Measurements from ENCODE around the gene DYSF. TPM values are rescaled to one million over a fixed set of nuclear protein-coding genes. Genes with fewer than 3 reads are reported as not detected.

The DYSF gene
- total RNA-seq, 1 donor, result 0.81 TPM

DNA sequence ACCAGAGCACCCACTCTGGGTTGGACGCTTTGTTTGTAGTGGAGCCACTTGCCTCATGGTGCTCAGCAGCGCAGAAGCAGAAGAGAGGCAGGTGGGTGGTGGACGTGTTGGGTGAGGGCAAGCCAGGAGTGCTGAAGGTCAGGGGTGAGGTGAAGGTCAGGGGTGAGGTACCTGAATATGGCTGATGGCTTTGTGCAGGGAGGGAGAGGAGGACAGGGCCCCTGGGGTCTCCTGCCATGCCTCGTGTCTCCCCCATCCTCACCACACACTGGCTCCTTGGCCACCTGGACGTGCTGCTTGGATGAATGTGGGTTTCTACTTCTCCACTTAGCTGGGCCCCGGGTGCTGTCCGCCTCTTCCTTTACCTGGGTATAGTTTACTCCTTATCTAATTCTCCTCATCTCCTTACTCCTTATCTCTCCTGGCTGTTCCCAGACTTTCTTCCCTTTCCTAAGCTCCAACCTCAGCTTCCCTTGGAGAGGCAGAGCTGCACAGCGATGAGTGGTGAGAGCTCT is 68.1 kb downstream of the DYSF start:
- no peak for DNase-seq (ENCODE audit: low read depth in 2 of 3, low spot score in 2 of 3)

DNA sequence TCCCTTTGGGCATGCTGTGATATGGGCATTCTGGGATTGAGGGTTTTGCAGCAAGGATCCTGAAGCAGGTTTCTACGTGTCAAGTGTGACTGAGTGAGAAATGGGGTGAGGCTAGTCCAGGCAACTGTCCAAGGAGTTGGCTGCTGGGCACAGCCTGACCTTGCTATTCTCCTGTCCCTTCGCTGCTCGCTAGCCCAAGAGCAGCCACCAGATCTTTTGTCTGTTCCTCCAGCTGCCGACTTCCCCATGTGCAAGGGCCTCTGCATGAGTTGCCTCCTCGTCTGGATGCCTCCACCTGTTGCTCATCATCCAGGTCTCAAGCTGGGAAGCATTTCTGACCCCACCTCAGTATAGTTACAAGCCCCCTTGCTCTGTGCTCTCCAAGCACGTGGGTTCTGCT is 71.1 kb downstream of the DYSF start:
- DNase-seq (ENCODE audit: low read depth in 2 of 3, low spot score in 2 of 3), result no peak

DNA sequence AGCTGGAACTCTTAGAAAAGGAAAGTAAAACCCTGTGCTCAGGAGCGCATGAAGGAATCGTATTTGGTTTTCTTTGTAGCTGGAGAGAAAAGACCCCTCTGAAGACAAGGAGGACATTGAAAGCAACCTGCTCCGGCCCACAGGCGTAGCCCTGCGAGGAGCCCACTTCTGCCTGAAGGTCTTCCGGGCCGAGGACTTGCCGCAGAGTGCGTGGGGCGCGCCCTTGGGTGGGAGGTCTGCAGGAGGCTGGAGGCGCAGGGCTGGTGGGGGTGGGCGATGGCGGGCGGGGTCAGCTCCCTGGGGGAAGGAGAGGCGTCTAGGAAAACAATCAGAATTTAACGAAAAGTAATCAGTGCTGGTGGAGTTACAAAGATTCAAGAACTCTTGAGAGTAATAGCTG is 72.8 kb downstream of the DYSF start:
- no peak for DNase-seq (ENCODE audit: low read depth in 2 of 3, low spot score in 2 of 3)

DNA sequence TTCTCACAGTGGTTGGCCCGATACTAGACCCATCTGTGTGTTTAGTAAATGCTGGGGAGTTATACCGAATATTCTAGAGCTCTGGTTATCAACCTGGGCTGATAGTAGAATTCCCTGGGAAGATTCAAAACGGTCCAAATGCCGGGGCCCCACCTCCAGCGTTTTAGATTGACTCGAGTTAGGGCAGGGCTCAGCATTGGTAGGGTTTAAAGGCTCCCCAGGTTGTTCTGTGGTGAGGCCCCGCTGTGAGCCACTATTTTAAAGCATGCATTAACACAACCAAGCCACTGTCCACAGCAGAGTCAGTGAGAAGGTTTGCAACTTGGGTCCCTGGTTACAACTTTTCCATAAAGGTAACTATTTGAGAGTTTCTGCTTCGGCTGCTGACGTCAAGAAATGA is 73.6 kb downstream of the DYSF start:
- no peak for DNase-seq (ENCODE audit: low read depth in 2 of 3, low spot score in 2 of 3)

DNA sequence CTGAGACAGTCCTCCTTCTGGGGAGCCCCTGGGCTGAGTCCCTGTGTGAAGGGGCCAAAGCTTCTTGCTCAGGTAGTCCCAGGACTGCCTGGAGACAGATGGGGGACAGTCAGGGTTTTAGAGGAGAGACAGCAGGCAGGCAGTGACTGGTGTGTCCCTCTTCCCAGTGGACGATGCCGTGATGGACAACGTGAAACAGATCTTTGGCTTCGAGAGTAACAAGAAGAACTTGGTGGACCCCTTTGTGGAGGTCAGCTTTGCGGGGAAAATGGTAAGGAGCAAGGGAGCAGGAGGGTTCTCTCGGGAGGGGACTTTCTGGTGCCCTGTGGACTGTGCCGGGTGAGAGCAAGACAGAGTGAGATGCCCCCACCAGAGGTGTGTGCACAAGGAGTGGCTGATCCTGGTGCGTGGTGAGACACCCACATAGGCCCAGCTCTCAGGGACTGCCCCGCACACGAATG is 74.8 kb downstream of the DYSF start:
- DNase-seq (ENCODE audit: low read depth in 2 of 3, low spot score in 2 of 3), result no peak

DNA sequence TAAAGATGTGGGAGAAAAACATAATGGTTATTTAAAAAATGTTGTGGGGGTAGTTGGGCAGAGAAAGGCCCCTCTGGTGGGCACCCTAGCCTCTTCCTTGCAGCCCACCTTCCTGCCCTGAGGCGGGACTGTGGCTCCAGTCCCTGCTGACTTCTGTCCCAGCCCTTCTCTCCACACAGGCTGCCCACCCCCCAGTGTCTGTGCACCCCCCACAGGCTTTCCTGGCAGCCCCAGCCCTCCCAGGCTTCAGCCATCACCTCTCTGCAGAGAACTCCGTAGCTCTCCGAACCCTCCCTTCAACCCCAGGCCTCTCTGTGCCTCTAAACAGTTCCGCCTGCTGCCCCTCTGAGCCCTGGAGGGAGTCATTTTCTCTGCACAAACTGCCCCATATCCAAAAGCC is 75.4 kb downstream of the DYSF start:
- no peak for DNase-seq (ENCODE audit: low read depth in 2 of 3, low spot score in 2 of 3)

DNA sequence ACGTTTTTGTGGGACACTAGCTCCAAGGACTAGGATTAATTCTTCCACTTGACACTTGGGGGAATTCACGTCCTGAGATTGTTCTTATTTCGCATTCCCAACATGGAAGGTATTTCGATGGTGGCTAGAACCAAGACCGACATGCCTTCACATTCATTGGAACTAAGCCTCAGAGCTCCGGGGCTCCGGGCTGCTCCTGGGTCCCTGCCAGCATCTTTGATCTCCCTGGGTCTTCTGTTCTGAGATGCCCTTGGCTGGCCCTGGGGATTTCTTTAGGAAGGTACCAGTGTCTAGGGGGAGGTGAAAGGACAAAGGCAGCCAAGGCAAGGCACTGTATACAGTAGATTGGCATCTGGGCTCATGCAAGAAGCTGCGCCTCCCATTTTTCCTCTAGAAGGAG is 76.8 kb downstream of the DYSF start:
- no peak for DNase-seq (ENCODE audit: low read depth in 2 of 3, low spot score in 2 of 3)

DNA sequence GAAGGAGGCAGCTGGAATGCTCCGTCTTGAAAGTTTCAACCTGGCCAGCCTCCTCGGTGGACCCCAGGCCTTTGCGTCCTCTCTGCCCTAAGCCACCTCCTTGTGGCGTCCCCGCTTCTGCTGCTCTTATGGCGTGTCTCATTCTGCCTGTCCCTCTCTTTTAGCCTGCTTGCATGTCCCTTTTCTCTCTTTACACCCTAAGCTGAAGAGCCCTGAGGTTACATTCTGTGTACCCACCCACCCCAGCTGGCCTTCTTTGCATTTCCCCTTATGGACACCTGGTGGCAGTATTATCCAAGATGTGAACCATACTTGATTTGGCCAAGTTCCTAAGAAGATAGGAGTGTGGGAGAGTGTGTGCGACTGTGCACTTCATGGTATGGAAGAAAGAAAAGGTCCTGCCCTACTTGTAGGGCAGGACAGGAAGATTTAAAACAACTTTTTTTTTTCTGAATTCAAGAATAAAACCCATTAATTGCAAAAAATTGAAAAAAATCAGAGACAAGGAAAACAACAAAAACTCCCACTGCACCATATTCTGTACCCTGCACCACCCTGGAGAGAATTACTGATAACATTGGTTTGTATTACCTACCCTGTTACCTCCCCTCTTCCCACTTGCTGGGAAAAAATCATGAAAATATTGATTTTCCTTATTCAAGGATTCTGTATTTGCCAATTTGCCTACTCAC is 77.4 kb downstream of the DYSF start:
- DNase-seq (ENCODE audit: low read depth in 2 of 3, low spot score in 2 of 3), result peak in 2 of 3 donors; percentile 24 to 61

DNA sequence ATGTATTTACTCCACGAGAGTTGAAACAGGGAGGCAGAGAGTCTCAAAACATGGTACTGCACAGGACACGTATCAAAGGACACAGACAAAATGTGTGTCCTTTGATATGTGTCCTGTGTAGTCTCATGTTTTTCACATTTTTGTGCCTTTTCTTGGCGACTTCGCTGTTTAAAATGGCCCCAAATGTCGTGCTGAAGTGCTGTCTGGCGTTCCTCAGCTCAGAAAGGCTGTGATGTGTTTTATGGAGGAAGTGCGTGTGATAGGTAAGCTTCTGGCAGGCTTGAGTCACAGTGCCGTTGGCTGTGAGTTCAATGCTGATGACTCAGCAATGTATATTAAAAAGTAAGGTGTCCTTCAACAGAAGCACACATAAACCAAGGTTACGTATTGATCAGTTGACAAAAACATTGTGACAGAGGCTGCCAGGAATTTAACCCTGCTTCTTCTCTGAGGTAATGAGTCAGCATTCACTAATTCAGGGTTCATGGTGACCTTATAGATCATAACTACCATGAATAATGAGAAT is 78.2 kb downstream of the DYSF start:
- DNase-seq (ENCODE audit: low read depth in 2 of 3, low spot score in 2 of 3), result peak in 2 of 3 donors; percentile 23 to 41

DNA sequence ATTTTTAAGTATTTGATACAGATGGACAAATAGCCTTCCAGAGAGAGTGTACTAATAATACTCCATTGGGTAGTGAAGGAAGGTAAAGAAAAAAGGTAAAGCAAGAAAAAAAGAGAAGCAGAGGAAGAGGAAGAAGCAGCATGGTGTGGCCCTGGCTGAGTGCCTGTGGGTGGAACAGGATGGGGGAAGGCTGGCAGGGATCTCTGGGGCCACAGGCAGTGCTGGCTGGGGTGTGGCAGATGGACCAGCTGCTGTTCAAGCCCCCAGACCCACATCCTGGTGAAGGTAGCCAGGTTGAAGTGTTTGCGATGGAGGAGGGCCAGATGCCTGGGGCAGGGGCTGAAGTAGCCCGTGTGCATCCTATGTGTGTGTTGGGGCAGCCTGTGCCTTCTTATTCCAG is 79.0 kb downstream of the DYSF start:
- DNase-seq (ENCODE audit: low read depth in 2 of 3, low spot score in 2 of 3), result no peak

DNA sequence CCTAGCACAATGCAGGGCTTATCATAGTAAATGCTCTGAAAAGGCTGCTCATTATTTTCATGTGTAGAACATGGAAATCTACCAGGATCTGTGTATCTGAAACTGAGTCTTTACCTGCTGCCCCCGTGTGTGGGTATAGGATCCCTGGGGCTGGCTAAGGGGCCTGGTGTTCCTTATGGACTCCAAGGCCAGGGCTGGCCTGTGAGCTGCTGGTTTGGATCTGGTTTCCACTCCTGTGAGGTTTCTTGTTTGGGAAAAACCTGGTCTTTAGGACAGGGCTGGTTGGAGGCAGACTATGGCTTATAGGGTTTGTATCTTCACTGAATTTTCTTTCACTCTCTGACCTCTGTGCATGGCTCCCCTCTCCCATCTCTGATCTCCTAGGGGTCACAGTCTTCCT is 80.8 kb downstream of the DYSF start:
- no peak for DNase-seq (ENCODE audit: low read depth in 2 of 3, low spot score in 2 of 3)

DNA sequence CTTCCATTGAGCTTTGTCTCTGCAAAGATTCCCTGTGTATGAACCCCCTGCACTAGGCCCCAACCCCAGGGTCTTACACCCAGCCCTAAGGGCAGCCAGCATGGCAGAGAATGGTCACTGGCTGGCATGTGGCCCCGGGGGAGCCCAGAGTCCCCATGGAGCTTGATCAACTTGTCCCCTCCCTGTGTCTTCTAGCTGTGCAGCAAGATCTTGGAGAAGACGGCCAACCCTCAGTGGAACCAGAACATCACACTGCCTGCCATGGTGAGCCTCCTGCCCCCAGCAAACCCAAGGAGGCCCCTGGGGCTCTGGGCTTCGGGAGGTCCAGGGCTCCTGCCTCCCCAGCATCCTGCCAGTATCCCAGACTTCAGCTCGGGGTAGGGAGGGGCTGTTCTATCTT is 81.5 kb downstream of the DYSF start:
- no peak for DNase-seq (ENCODE audit: low read depth in 2 of 3, low spot score in 2 of 3)

DNA sequence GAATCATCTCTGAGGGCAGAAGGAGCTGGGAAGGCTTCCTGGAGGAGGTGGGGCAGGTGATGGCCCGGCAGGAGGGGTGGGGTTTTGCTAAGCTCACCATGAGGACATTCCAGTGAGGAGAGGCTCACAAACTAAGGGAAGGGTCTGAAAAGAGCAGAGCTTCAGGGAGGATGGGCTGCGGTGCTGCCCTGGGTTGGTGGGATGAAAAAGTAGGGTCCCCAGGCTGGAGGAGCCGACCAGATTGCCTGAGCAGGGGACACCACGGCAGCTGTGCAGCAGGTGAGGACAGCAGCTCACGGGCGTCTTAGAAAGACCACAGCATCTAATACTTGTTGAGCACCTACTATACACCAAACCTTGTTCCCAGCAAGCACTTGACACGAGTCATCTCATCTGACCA is 82.2 kb downstream of the DYSF start:
- DNase-seq (ENCODE audit: low read depth in 2 of 3, low spot score in 2 of 3), result no peak

DNA sequence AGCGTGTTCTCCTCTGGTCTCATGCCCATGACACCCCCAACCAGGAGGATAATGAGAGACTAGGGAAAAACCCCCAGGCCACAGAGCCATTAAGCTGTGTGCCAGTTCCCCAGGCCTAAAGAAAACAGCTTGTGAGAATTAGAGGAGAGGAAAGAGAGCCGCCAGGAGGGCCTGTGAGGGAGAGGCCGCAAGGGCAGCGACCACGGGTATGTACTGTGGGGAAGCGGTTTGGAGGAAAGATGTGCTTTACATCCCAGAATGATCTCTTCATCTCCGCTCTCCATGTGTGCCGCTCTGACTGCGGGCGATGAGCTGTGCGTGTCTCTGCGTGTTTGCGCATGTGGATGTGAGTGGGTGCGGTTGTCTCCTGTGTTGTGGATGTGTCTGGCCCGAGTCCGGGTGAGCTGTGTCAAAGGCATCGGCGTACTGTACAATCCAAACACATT is 82.9 kb downstream of the DYSF start:
- no peak for DNase-seq (ENCODE audit: low read depth in 2 of 3, low spot score in 2 of 3)

DNA sequence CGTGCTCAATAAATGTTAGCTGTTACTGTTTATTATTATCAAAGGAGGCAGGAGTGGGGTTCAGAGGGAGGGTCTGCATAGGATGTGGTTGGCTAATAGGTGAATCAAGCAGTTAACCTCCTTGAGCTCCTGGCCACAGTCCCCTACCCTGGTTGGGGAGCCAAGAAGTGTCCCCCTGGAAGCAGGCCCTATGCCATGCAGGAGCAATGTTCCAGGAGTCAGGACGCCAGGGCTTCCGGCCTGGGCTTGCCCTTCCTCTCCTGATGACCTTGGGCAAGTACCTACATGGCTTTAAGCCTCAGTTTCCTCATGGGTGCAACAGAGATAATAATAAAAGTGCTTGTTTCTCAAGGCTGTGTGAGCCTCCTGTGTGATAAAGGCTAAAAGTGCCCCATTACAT is 84.9 kb downstream of the DYSF start:
- no peak for DNase-seq (ENCODE audit: low read depth in 2 of 3, low spot score in 2 of 3)

DNA sequence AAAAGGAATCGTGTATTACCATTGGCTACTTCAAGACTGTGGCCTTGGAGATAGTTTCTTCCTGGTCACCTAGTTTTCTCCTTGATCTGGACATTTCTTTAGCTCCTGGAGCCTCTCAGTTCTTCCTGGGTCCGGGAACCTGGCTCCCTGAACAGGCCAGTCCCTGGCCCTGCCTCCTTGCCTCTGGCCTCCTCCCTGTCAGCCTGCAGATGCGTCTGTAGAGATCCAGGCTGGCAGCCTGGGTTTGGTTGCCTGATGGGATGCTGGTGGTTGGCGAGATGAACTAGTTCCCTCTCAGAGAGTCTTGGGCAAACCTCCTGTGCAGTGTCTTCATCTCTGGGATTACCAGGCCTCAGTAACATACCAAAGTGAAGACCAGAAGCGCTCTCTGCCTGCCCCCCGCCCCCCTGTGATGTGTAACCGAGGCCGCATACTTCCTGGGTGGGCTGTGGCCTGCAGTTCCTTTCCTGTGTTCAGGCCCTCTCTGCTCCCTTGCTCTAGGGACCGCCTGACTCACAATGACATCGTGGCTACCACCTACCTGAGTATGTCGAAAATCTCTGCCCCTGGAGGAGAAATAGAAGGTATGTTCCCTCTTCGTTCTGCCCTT is 85.4 kb downstream of the DYSF start:
- DNase-seq (ENCODE audit: low read depth in 2 of 3, low spot score in 2 of 3), result no peak

DNA sequence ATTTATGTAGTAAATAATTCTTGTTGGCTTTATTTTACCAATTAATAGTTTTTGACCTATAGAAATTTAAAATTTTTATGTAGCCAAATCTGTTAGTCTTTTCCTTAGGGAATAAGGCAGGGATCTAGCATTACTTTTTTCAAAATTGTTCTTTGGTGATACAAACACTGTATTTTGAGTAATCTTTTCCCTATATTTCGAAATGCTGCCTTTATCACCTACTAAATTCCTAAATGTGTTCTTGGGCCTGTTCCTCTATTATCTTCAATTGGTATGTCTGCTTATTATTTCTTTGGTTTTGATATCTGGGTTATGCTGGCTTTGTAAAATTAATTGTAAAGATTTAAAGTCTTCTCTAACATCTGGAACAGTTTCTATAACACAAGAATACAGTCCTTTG is 87.5 kb downstream of the DYSF start:
- DNase-seq (ENCODE audit: low read depth in 2 of 3, low spot score in 2 of 3), result no peak

DNA sequence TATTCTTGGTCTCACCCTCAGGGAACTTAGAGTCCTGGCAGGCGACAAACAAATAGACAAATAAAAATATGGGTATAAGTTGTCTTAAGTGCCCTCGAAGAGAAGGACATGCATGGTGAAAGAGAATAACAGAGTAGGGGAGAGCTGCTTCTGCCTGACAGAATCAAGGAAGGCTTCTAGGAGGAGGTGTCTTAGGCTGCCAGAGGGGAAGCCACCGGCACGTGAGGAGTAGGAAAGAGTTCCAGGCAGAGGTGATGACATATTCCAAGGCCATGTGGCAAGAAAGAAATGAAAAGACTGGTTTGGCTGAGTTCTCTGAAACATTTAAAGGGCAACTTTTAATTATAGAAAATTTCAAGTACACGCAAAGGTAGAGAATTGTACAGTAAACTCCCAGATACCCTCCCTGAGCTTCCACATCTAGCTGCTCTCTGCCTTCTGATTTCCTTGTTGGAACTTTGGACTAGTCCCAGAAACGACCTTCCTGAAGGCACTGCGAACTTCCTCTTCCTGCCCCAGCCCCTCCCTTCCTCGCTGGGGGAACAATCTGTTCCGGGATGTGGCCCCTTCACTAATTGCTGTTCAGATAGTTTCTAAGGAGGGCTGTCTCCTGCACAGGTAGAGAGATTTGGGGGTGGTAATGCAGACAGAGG is 91.7 kb downstream of the DYSF start:
- no peak for DNase-seq (ENCODE audit: low read depth in 2 of 3, low spot score in 2 of 3)

DNA sequence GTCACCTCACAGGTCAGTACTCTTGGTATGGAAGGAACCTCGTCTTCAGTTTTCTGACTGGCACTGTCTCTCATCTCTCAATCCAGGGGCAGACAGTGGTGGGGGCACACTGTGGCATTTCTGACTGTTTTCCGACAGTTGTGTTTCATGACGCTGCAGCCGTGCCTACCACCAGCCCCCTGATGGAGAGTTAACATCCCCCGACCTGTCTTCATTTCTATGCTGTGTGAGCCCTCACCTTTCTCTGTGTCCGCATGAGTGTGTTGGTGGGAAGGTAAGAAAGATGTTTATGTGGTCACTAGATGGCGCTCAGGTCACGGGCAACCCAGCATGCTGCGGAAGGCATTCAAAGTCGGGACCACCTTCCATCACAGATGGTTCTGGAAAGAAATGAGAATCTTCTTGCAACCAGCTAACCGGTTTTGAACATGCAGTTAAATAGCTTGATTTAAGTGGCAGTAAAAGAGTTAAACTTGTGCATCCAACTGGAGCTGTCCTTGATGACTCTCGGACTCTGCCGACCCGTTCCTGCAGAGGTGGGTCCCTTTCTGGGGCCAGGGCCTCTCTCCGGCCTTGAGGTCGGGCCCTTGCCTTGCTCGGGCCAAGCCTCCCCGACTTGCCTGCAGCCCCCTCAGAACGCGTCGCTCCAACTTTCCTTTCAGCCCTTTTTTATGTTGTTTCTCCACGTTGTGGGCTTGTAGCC is 92.4 kb downstream of the DYSF start:
- DNase-seq (ENCODE audit: low read depth in 2 of 3, low spot score in 2 of 3), result peak; percentile 18 to 79 (median 68)

DNA sequence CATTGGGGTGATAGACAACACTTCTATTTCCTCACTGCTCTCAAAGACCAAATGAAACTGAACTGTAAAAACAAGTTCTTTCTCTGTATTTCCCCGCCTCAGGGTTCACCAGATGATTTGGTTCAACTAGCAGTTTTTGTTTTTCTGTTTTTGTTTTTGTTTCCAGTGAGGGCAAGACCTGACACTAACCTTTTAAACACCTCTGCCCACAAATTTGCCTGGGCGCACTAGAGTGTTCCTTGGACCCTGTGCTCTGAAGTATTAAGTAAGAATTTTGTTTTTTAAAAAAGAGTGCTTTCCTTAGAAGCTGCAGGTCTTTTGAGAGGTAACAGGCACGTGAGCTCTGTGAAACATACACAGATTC is 92.9 kb downstream of the DYSF start:
- DNase-seq (ENCODE audit: low read depth in 2 of 3, low spot score in 2 of 3), result no peak

DNA sequence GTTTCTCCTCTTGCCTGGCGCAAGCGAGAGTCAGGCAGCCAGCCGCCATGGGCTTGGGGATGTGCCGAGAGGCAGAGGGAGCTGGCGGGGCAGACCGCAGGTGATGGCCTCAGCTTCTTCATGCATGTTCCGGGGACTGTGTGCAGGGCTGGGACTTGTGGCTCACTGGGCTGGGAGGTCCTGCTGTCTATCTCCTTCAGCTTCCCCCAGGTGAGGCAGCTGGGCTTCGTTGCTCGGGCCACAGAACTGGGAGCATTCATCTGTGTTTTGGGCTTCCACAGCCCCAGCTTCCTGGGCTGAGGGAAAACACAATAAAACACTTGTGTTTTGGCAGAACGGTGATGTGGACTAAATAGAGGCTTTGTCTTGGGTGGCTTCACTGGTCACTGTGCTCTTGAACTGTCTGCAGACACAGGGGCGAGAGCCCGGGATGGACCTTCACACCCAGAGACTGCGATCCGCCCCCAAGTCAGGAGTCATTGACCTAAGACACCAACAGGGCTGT is 93.5 kb downstream of the DYSF start:
- no peak for DNase-seq (ENCODE audit: low read depth in 2 of 3, low spot score in 2 of 3)

Data from hematopoietic multipotent progenitor cell (in vitro differentiated cells).